Endodermal cell (in vitro differentiated cells): ENCODE measurements around the gene KLHL40. TPM values are rescaled to one million over a fixed set of nuclear protein-coding genes. Genes with fewer than 3 reads are reported as not detected.

Experiments
- DNase-seq: peaks from one replicate; pipeline ENCODE4 v3.0.0-alpha.2; 2017
- H3K27ac ChIP-seq: 2 replicates; pipeline ENCODE4 v1.5.1; 2013; ENCODE audit warnings: mild to moderate bottlenecking, low read depth, low read length, moderate library complexity
- H3K27me3 ChIP-seq: 2 replicates; pipeline ENCODE4 v1.6.1; 2013; ENCODE audit warnings: mild to moderate bottlenecking, low read length, moderate library complexity; ENCODE audit not compliant: insufficient read depth, control insufficient read depth, poor library complexity, severe bottlenecking
- H3K36me3 ChIP-seq: 2 replicates; pipeline ENCODE4 v1.7.0; 2013; ENCODE audit warnings: mild to moderate bottlenecking, low read length, moderate library complexity; ENCODE audit not compliant: control insufficient read depth, insufficient read depth
- H3K4me1 ChIP-seq: one replicate; pipeline ENCODE4 v1.7.0; 2013; ENCODE audit warnings: low read length; ENCODE audit not compliant: control insufficient read depth, insufficient read depth
- H3K4me3 ChIP-seq: 2 replicates; pipeline ENCODE4 v1.5.1; 2013; ENCODE audit warnings: mild to moderate bottlenecking, low read length, moderate library complexity
- H3K9ac ChIP-seq: 2 replicates; pipeline ENCODE4 v1.6.1; 2013; ENCODE audit warnings: mild to moderate bottlenecking, low read length, moderate library complexity; ENCODE audit not compliant: poor library complexity, severe bottlenecking; ENCODE audit errors: extremely low read depth
- H3K9me3 ChIP-seq: 2 replicates; pipeline ENCODE4 v1.6.1; 2013; ENCODE audit warnings: mild to moderate bottlenecking, low read length, moderate library complexity; ENCODE audit not compliant: control insufficient read depth
- H3K27ac Mint-ChIP-seq: 2 replicates; pipeline ENCODE4 v1.8.0; 2020; ENCODE audit warnings: mixed read lengths
- H3K27me3 Mint-ChIP-seq: 2 replicates; pipeline ENCODE4 v1.8.0; 2021; ENCODE audit warnings: mild to moderate bottlenecking, mixed read lengths; ENCODE audit not compliant: insufficient read depth
- H3K36me3 Mint-ChIP-seq: 2 replicates; pipeline ENCODE4 v1.8.0; 2020; ENCODE audit warnings: low read depth, mixed read lengths
- H3K4me1 Mint-ChIP-seq: 2 replicates; pipeline ENCODE4 v1.8.0; 2020; ENCODE audit warnings: mixed read lengths
- H3K4me3 Mint-ChIP-seq: 2 replicates; pipeline ENCODE4 v1.8.0; 2020; ENCODE audit warnings: mild to moderate bottlenecking, moderate library complexity, mixed read lengths
- H3K9me3 Mint-ChIP-seq: 2 replicates; pipeline ENCODE4 v1.8.0; 2020; ENCODE audit warnings: mild to moderate bottlenecking, mixed read lengths
- WGBS, 2 experiments: methylation state at CpG; one replicate each; pipeline versions ENCODE4 v1.1.5 to v1.1.7; 2013; ENCODE audit warnings: missing lambda C conversion rate in 2 of 2, mixed read lengths in 1 of 2; ENCODE audit not compliant: insufficient coverage in 1 of 2, insufficient read length in 1 of 2; 5-methylcytosine and 5-hydroxymethylcytosine counted together
- total RNA-seq, 2 donors: library from RNA; stranded (reverse); fragmentation: NEBNext Ultra II Directional in 1 of 2; extraction: Animal tissue kit (Norgen Biotek cat#: 25700) in 1 of 2; gene quantifications; 2 replicates in 1 of 2; 3 replicates in 1 of 2; pipeline ENCODE4 v1.2.1, GENCODE V29; 2021
- TF ChIP-seq, protein P1 (sequence below): fragments of 200-600 bp; sonication (generic); conservative IDR thresholded peaks from 2 replicates; pipeline ENCODE4 v1.5.0; 2021; ENCODE audit warnings: antibody characterized with exemption, mild to moderate bottlenecking

The KLHL40 gene
- total RNA-seq, 2 donors from 2014 or later: not detected

DNA sequence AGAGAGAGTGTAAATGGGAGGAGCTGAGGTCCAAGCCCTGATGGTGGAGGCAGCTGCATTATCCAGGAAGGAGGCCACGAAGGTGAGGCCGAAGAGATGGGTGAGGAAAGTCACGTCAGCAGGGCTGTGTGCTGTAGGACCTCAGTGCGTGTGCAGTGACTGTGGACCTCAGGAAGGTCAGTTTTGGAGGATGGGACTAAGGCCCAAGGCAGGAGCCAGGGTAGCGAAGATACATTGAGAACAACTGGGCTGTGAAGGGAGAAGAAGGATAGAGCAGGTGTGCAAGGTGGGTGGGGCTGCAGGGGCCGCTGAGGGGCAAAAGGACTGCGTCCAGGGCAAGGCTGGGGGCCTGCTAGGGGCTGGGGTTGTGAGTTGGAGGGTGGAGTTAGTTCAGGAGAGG is 4.9 kb downstream of the KLHL40 start:
- no peak overlapping the region for H3K27ac ChIP-seq
- H3K9me3 ChIP-seq: no peaks in the 10 kb centered on the region
- TF ChIP-seq, protein P1, sequence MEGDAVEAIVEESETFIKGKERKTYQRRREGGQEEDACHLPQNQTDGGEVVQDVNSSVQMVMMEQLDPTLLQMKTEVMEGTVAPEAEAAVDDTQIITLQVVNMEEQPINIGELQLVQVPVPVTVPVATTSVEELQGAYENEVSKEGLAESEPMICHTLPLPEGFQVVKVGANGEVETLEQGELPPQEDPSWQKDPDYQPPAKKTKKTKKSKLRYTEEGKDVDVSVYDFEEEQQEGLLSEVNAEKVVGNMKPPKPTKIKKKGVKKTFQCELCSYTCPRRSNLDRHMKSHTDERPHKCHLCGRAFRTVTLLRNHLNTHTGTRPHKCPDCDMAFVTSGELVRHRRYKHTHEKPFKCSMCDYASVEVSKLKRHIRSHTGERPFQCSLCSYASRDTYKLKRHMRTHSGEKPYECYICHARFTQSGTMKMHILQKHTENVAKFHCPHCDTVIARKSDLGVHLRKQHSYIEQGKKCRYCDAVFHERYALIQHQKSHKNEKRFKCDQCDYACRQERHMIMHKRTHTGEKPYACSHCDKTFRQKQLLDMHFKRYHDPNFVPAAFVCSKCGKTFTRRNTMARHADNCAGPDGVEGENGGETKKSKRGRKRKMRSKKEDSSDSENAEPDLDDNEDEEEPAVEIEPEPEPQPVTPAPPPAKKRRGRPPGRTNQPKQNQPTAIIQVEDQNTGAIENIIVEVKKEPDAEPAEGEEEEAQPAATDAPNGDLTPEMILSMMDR: no peak
- H3K4me1 Mint-ChIP-seq: peaks cover 1% of the 10 kb centered on the region
- 90 to 98% methylated on average over 4 to 7 of the region's 7 CpGs for WGBS, 2 experiments
- no peaks in the 10 kb centered on the region for H3K36me3 ChIP-seq
- no peak overlapping the region for H3K4me3 ChIP-seq
- H3K9me3 Mint-ChIP-seq: no peaks in the 10 kb centered on the region
- H3K27ac Mint-ChIP-seq: no peak overlapping the region
- DNase-seq: no peak
- H3K4me3 Mint-ChIP-seq: no peak overlapping the region
- H3K27me3 ChIP-seq: peaks cover 5% of the 10 kb centered on the region
- H3K9ac ChIP-seq: no peak overlapping the region
- H3K4me1 ChIP-seq: no peaks in the 10 kb centered on the region
- peaks cover 3% of the 10 kb centered on the region for H3K27me3 Mint-ChIP-seq
- H3K36me3 Mint-ChIP-seq: no peaks in the 10 kb centered on the region

DNA sequence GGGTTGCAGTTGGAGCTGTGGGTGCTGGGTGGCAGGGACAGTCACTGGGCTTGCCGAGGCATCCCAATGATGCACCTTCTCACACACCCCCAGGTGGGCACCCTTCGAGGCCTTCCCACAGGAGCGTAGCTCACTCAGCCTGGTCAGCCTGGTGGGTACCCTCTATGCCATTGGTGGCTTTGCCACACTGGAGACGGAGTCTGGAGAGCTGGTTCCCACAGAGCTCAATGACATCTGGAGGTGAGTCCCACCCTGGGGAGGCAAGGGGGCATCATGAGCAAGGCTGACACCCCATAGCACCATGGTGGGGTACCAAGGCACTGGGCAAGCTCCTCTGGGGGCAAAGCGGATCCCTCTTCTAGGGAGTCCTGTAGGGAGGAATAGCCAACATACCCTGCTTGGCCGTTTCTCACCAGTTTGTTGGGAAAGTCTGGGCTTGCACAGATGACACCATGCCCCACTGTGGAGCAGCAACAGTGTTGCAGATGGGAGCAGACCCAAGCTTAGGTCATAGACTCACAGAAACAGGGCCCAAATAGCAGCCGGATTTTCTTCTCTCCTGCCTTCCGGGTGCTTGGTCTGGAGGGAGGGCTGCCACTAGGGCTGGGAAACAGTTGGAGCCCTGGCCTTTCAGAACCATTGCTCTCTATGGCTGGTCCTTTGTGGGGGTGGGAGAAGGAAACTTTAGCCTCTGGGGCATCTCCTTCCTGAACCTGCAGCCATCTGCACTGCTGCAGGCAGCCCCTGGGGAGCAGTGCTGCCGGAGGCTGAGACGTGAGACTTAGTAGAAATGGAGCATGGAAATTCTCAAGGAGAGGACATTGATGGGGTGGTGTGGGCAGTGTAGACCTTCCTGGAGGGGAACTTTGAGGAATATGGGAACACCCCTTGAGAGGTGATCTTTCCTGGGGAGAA is 5.7 kb downstream of the KLHL40 start:
- H3K4me1 Mint-ChIP-seq: peaks cover 1% of the 10 kb centered on the region
- H3K27me3 Mint-ChIP-seq: peaks cover 3% of the 10 kb centered on the region
- DNase-seq: no peak
- Histone ChIP-seq H3K9me3 (no peaks in the 10 kb centered on the region), H3K27ac (no peak overlapping the region), H3K4me1 (no peaks in the 10 kb centered on the region), H3K9ac (no peak overlapping the region), H3K36me3 (no peaks in the 10 kb centered on the region), H3K27me3 (peaks cover 13% of the 10 kb centered on the region), H3K4me3 (no peak overlapping the region)
- no peaks in the 10 kb centered on the region for H3K36me3 Mint-ChIP-seq
- H3K9me3 Mint-ChIP-seq: no peaks in the 10 kb centered on the region
- TF ChIP-seq, protein P1: no peak
- H3K27ac Mint-ChIP-seq: no peak overlapping the region
- no peak overlapping the region for H3K4me3 Mint-ChIP-seq
- 83% methylated on average over 6 to 10 of the region's 10 CpGs for WGBS, 2 experiments

GRCh38 chr3:42691816-42692666 is 6.7 kb downstream of the KLHL40 start:
- no peak overlapping the region for H3K4me3 Mint-ChIP-seq
- peaks cover 3% of the 10 kb centered on the region for H3K27me3 Mint-ChIP-seq
- no peaks in the 10 kb centered on the region for H3K36me3 Mint-ChIP-seq
- Histone ChIP-seq H3K4me3 (no peak overlapping the region), H3K36me3 (no peaks in the 10 kb centered on the region), H3K27me3 (peaks cover 14% of the 10 kb centered on the region), H3K4me1 (no peaks in the 10 kb centered on the region), H3K9ac (no peak overlapping the region), H3K9me3 (no peaks in the 10 kb centered on the region), H3K27ac (no peak overlapping the region)
- DNase-seq: no peak
- TF ChIP-seq, protein P1: no peak
- no peaks in the 10 kb centered on the region for H3K9me3 Mint-ChIP-seq
- WGBS, 2 experiments: 86 to 92% methylated on average over 8 to 13 of the region's 13 CpGs
- peaks cover 1% of the 10 kb centered on the region for H3K4me1 Mint-ChIP-seq
- H3K27ac Mint-ChIP-seq: no peak overlapping the region
